ENCODE measurements around the gene ABCC10.

- TF ChIP-seq POLR2A (IDR thresholded peaks at IDR 0.05): no peak
- TF ChIP-seq, protein P1, sequence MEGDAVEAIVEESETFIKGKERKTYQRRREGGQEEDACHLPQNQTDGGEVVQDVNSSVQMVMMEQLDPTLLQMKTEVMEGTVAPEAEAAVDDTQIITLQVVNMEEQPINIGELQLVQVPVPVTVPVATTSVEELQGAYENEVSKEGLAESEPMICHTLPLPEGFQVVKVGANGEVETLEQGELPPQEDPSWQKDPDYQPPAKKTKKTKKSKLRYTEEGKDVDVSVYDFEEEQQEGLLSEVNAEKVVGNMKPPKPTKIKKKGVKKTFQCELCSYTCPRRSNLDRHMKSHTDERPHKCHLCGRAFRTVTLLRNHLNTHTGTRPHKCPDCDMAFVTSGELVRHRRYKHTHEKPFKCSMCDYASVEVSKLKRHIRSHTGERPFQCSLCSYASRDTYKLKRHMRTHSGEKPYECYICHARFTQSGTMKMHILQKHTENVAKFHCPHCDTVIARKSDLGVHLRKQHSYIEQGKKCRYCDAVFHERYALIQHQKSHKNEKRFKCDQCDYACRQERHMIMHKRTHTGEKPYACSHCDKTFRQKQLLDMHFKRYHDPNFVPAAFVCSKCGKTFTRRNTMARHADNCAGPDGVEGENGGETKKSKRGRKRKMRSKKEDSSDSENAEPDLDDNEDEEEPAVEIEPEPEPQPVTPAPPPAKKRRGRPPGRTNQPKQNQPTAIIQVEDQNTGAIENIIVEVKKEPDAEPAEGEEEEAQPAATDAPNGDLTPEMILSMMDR (IDR thresholded peaks at IDR 0.05): no peak
Measured at GRCh38 chr6:43412541-43412940, 14.8 kb upstream of the ABCC10 start.

All from esophagus squamous epithelium (tissue), 4 donors.